Sigmoid colon (tissue), 4 donors: ENCODE results near the gene DDI1.

Experiments
- CTCF ChIP-seq, 4 experiments: fragments of 450-650 bp in 3 of 4; fragments of 200-600 bp in 1 of 4; IDR thresholded peaks; one replicate each; pipeline ENCODE4 v1.5.1; 2016 to 2019; ENCODE audit warnings: antibody characterized with exemption in 4 of 4, mild to moderate bottlenecking in 3 of 4, moderate library complexity in 2 of 4
- EP300 ChIP-seq, 4 donors: sonication (generic); formaldehyde crosslinking; IDR thresholded peaks; one replicate each; pipeline ENCODE4 v1.6.1; 2017; ENCODE audit warnings: antibody characterized with exemption in 4 of 4
- POLR2A ChIP-seq, 2 donors: fragments of 450-650 bp; IDR thresholded peaks; one replicate each; pipeline ENCODE4 v1.6.1; 2016; ENCODE audit warnings: antibody characterized with exemption in 2 of 2, mild to moderate bottlenecking in 2 of 2, moderate library complexity in 2 of 2
- POLR2AphosphoS5 ChIP-seq, 4 donors: sonication (generic); formaldehyde crosslinking; IDR thresholded peaks; one replicate each; pipeline ENCODE4 v1.6.1; 2017; ENCODE audit warnings: antibody characterized with exemption in 4 of 4

- TF ChIP-seq CTCF (IDR thresholded peaks at IDR 0.05) (no peak), POLR2A (IDR thresholded peaks at IDR 0.05) (no peak), POLR2AphosphoS5 (IDR thresholded peaks at IDR 0.05) (no peak), EP300 (IDR thresholded peaks at IDR 0.05) (no peak)
Measured at GRCh38 chr11:104015649-104016415, 20.6 kb upstream of the DDI1 start.
